SK-N-SH (cell line): ENCODE data around the gene MS4A8. TPM values are rescaled to one million over a fixed set of nuclear protein-coding genes. Genes with fewer than 3 reads are reported as not detected.

Source experiments
- CTCF ChIA-PET: fragments of 300-600, 350-600 bp; formaldehyde crosslinking; extraction: SDS; loops from one replicate; lab custom pipeline; 2021; lab: Yijun Ruan, JAX
- POLR2A ChIA-PET: fragments of 350-600 bp; sonication (Branson Sonifier 250); formaldehyde crosslinking; extraction: SDS; loops from one replicate; lab custom pipeline; 2020; ENCODE audit warnings: antibody characterized with exemption, inconsistent platforms; lab: Yijun Ruan, JAX
- DNase-seq: peaks from one replicate; pipeline ENCODE4 v3.0.0; 2012
- H2AFZ ChIP-seq: fragments of 200-600 bp; sonication (generic); 2 replicates; pipeline ENCODE4 v1.8.1; 2016; ENCODE audit warnings: antibody characterized with exemption, mild to moderate bottlenecking, low read depth
- H3F3A ChIP-seq: fragments of 200-600 bp; sonication (generic); replicated peaks from 2 replicates; pipeline ENCODE3; 2016; ENCODE audit warnings: antibody characterized with exemption, mild to moderate bottlenecking; ENCODE audit not compliant: insufficient read depth
- H3K27ac ChIP-seq, 2 experiments: fragments of 200-500 bp in 1 of 2; fragments of 200-600 bp in 1 of 2; sonication (Bioruptor generic) in 1 of 2; sonication (generic), shearing (Covaris generic) in 1 of 2; 2 replicates each; pipeline versions ENCODE4 v1.5.1 to v1.6.1; 2014 to 2016; ENCODE audit warnings: low read depth in 2 of 2, inconsistent platforms in 1 of 2, low read length in 1 of 2, mild to moderate bottlenecking in 1 of 2, mixed read lengths in 1 of 2
- H3K27me3 ChIP-seq: fragments of 200-600 bp; sonication (generic), shearing (Covaris generic); 2 replicates; pipeline ENCODE4 v1.6.1; 2016; ENCODE audit warnings: mixed run types; ENCODE audit not compliant: insufficient read depth
- H3K36me3 ChIP-seq, 2 experiments: fragments of 200-500 bp in 1 of 2; fragments of 200-600 bp in 1 of 2; sonication (Bioruptor generic) in 1 of 2; sonication (generic) in 1 of 2; replicated peaks in 1 of 2; 2 replicates each; pipeline versions ENCODE3 to v1.5.1; 2014 to 2016; ENCODE audit warnings: low read length in 1 of 2, mild to moderate bottlenecking in 1 of 2; ENCODE audit not compliant: insufficient read depth in 2 of 2, control insufficient read depth in 1 of 2
- H3K4me1 ChIP-seq, 2 experiments: fragments of 200-500 bp in 1 of 2; fragments of 200-600 bp in 1 of 2; sonication (Bioruptor generic) in 1 of 2; sonication (generic), shearing (Covaris generic) in 1 of 2; 2 replicates each; pipeline versions ENCODE4 v1.5.1 to v1.6.1; 2014 to 2016; ENCODE audit warnings: low read depth in 1 of 2, low read length in 1 of 2, mixed run types in 1 of 2; ENCODE audit not compliant: insufficient read depth in 2 of 2, control insufficient read depth in 1 of 2
- H3K4me2 ChIP-seq: fragments of 200-600 bp; sonication (generic), shearing (Covaris generic); 2 replicates; pipeline ENCODE4 v1.6.1; 2017; ENCODE audit warnings: mixed run types
- H3K4me3 ChIP-seq, 2 experiments: fragments of 200-500 bp in 1 of 2; fragments of 200-600 bp in 1 of 2; sonication (Bioruptor generic) in 1 of 2; sonication (generic), shearing (Covaris generic) in 1 of 2; 2 replicates each; pipeline versions ENCODE4 v1.5.1 to v1.8.1; 2014 to 2016; ENCODE audit warnings: low read depth in 2 of 2, inconsistent platforms in 1 of 2, low read length in 1 of 2, mild to moderate bottlenecking in 1 of 2, mixed read lengths in 1 of 2, moderate library complexity in 1 of 2
- H3K79me2 ChIP-seq: fragments of 200-600 bp; sonication (generic); 2 replicates; pipeline ENCODE4 v1.8.1; 2017; ENCODE audit warnings: mild to moderate bottlenecking; ENCODE audit not compliant: insufficient read depth
- H3K9ac ChIP-seq: fragments of 200-600 bp; sonication (generic); 2 replicates; pipeline ENCODE4 v1.6.1; 2017; ENCODE audit warnings: mixed run types
- H3K9me2 ChIP-seq: fragments of 200-600 bp; sonication (generic); 2 replicates; pipeline ENCODE4 v1.6.1; 2017; ENCODE audit warnings: mixed run types
- H3K9me3 ChIP-seq: fragments of 200-600 bp; sonication (generic); 2 replicates; pipeline ENCODE4 v1.6.1; 2017; ENCODE audit warnings: mixed run types, mild to moderate bottlenecking, moderate library complexity
- H4K20me1 ChIP-seq: fragments of 200-600 bp; sonication (generic); 2 replicates; pipeline ENCODE4 v1.6.1; 2017; ENCODE audit warnings: mild to moderate bottlenecking, mixed run types; ENCODE audit not compliant: insufficient read depth
- CHD2 ChIP-seq: fragments of 150-350 bp; IDR thresholded peaks from 2 replicates; pipeline ENCODE4 v1.6.1; 2018; ENCODE audit warnings: low read length; ENCODE audit not compliant: partially characterized antibody
- EP300 ChIP-seq, 2 experiments: IDR thresholded peaks; 2 replicates each; pipeline versions ENCODE4 v1.4.0 to v1.6.1; 2012; ENCODE audit warnings: borderline replicate concordance in 1 of 2, low read depth in 1 of 2, low read length in 1 of 2
- FOSL2 ChIP-seq: IDR thresholded peaks from 2 replicates; pipeline ENCODE4 v1.4.0; 2012; ENCODE audit warnings: low read depth, mild to moderate bottlenecking, moderate library complexity, borderline replicate concordance
- FOXJ3 ChIP-seq: sonication (generic); formaldehyde crosslinking; IDR thresholded peaks from 2 replicates; pipeline ENCODE4 v1.5.1; 2020; ENCODE audit warnings: mild to moderate bottlenecking, missing genetic modification reagents
- FOXM1 ChIP-seq: IDR thresholded peaks from 2 replicates; pipeline ENCODE4 v1.4.0; 2012; ENCODE audit warnings: low read depth, mild to moderate bottlenecking
- MXI1 ChIP-seq: IDR thresholded peaks from 2 replicates; pipeline ENCODE4 v1.6.1; 2012; ENCODE audit warnings: mild to moderate bottlenecking, low read depth, low read length, improper control_type of control experiment
- NFIC ChIP-seq: IDR thresholded peaks from 2 replicates; pipeline ENCODE4 v1.4.0; 2012; ENCODE audit warnings: borderline replicate concordance
- NRF1 ChIP-seq: IDR thresholded peaks from 2 replicates; pipeline ENCODE4 v1.6.1; 2012; ENCODE audit warnings: low read depth, mild to moderate bottlenecking, low read length
- PBX3 ChIP-seq: IDR thresholded peaks from 2 replicates; pipeline ENCODE4; 2012
- SMC3 ChIP-seq: IDR thresholded peaks from 2 replicates; pipeline ENCODE4 v1.6.1; 2012; ENCODE audit warnings: low read depth, low read length, improper control_type of control experiment
- TAF1 ChIP-seq: IDR thresholded peaks from 2 replicates; pipeline ENCODE4 v1.6.1; 2012; ENCODE audit warnings: low read depth, mild to moderate bottlenecking, low read length, moderate library complexity, borderline replicate concordance
- USF2 ChIP-seq: fragments of 150-350 bp; IDR thresholded peaks from 2 replicates; pipeline ENCODE4 v1.6.1; 2017; ENCODE audit warnings: antibody characterized with exemption, low read length, low read depth, borderline replicate concordance
- YY1 ChIP-seq: IDR thresholded peaks from 2 replicates; pipeline ENCODE4 v1.4.0; 2012; ENCODE audit warnings: low read depth, mild to moderate bottlenecking
- WGBS: methylation state at CpG from one replicate; pipeline ENCODE4 v1.1.6; 2017; ENCODE audit warnings: low lambda C conversion rate; 5-methylcytosine and 5-hydroxymethylcytosine counted together
- polyA plus RNA-seq, 3 experiments: library from polyadenylated mRNA; depleted of rRNA; stranded (reverse); fragments of >200 nt; gene quantifications; 2 replicates each; pipeline ENCODE4 v1.2.3, GENCODE V29; 2012
- TF ChIP-seq, protein P1 (sequence below): fragments of 150-350 bp; IDR thresholded peaks from 2 replicates; pipeline ENCODE4 v1.6.1; 2016; ENCODE audit warnings: mild to moderate bottlenecking, low read depth, low read length
- TF ChIP-seq, protein P2 (sequence below): fragments of 200-600 bp; sonication (generic); IDR thresholded peaks from 2 replicates; pipeline ENCODE4 v1.6.1; 2017; ENCODE audit warnings: antibody characterized with exemption, mild to moderate bottlenecking, moderate library complexity
- TF ChIP-seq, protein P3 (sequence below): IDR thresholded peaks from 2 replicates; pipeline ENCODE4 v1.4.0; 2012; ENCODE audit warnings: low read depth, borderline replicate concordance

MS4A8 gene
- polyA plus RNA-seq, 1 of the 3 experiments (the other 2 are of a cell fraction) = not detected

- Histone ChIP-seq H3K27me3 (peaks cover 51% of the 10 kb centered on the region), H3F3A (no peaks in the 10 kb centered on the region), H3K9me3 (no peaks in the 10 kb centered on the region), H2AFZ (no peak overlapping the region), H3K4me2 (no peak overlapping the region), H3K4me1 (no peaks in the 10 kb centered on the region; a peak in 1 of 4 replicates), H3K79me2 (no peaks in the 10 kb centered on the region), H3K27ac (no peak overlapping the region), H3K4me3 (no peak overlapping the region), H4K20me1 (no peaks in the 10 kb centered on the region), H3K9ac (no peak overlapping the region), H3K36me3 (no peaks in the 10 kb centered on the region), H3K9me2 (no peaks in the 10 kb centered on the region)
- ChIA-PET CTCF (interaction anchor here (0.5 to 4.1 kb wide), 5 partner anchors 8 to 135 kb away, joined by 3 to 67 read pairs (median 4); partner anchors contain the start of gene MS4A15), POLR2A (no interaction called here)
- no peak for TF ChIP-seq FOSL2
- TF ChIP-seq, protein P1, sequence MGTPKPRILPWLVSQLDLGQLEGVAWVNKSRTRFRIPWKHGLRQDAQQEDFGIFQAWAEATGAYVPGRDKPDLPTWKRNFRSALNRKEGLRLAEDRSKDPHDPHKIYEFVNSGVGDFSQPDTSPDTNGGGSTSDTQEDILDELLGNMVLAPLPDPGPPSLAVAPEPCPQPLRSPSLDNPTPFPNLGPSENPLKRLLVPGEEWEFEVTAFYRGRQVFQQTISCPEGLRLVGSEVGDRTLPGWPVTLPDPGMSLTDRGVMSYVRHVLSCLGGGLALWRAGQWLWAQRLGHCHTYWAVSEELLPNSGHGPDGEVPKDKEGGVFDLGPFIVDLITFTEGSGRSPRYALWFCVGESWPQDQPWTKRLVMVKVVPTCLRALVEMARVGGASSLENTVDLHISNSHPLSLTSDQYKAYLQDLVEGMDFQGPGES = no peak
- no peak for TF ChIP-seq YY1
- no peak for TF ChIP-seq NFIC
- TF ChIP-seq, protein P2, sequence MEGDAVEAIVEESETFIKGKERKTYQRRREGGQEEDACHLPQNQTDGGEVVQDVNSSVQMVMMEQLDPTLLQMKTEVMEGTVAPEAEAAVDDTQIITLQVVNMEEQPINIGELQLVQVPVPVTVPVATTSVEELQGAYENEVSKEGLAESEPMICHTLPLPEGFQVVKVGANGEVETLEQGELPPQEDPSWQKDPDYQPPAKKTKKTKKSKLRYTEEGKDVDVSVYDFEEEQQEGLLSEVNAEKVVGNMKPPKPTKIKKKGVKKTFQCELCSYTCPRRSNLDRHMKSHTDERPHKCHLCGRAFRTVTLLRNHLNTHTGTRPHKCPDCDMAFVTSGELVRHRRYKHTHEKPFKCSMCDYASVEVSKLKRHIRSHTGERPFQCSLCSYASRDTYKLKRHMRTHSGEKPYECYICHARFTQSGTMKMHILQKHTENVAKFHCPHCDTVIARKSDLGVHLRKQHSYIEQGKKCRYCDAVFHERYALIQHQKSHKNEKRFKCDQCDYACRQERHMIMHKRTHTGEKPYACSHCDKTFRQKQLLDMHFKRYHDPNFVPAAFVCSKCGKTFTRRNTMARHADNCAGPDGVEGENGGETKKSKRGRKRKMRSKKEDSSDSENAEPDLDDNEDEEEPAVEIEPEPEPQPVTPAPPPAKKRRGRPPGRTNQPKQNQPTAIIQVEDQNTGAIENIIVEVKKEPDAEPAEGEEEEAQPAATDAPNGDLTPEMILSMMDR = no peak
- no peak for TF ChIP-seq FOXM1
- no peak for TF ChIP-seq SMC3
- no peak for TF ChIP-seq MXI1
- no peak for TF ChIP-seq EP300 (IDR thresholded peaks at IDR 0.05; ENCODE audit: borderline replicate concordance in 1 of 2, low read depth in 1 of 2, low read length in 1 of 2)
- no peak for TF ChIP-seq NRF1
- no peak for TF ChIP-seq USF2
- TF ChIP-seq, protein P3, sequence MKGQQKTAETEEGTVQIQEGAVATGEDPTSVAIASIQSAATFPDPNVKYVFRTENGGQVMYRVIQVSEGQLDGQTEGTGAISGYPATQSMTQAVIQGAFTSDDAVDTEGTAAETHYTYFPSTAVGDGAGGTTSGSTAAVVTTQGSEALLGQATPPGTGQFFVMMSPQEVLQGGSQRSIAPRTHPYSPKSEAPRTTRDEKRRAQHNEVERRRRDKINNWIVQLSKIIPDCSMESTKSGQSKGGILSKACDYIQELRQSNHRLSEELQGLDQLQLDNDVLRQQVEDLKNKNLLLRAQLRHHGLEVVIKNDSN = no peak
- TF ChIP-seq PBX3 = no peak
- TF ChIP-seq CHD2 = no peak
- no peak for TF ChIP-seq FOXJ3
- TF ChIP-seq TAF1 = no peak
- 7% methylated on average over 1 of the region's 1 CpG for WGBS
- DNase-seq = no peak
These were observed 65.5 kb downstream of the MS4A8 start for GRCh38 chr11:60764879-60765278.
